ENCODE measurements around the gene ZBTB42. TPM values are rescaled to one million over a fixed set of nuclear protein-coding genes. Genes with fewer than 3 reads are reported as not detected.

The ZBTB42 gene
- total and polyA plus RNA-seq, 2 of the 4 experiments (the other 2 are of a cell fraction): 1.3 to 2.3 TPM

- H2BK5ac ChIP-seq (ENCODE audit: low read depth, low read length, poor library complexity, severe bottlenecking): no peak overlapping the region
- no peaks in the 10 kb centered on the region for H3K36me3 ChIP-seq (ENCODE audit: control insufficient read depth, insufficient read depth, low read length)
- H3K27me3 ChIP-seq (ENCODE audit: control insufficient read depth, insufficient read depth, low read length): no peaks in the 10 kb centered on the region
- POLR2A ChIA-PET (ENCODE audit: unreplicated experiment): no interaction called here
- H4K20me1 ChIP-seq (ENCODE audit: insufficient read depth, low read length): no peaks in the 10 kb centered on the region
- H2AK5ac ChIP-seq (ENCODE audit: low read depth, low read length): no peak overlapping the region
- no peak overlapping the region for H3K27ac ChIP-seq (ENCODE audit: insufficient read depth, low read length)
- peaks cover 4% of the 10 kb centered on the region for H3K4me1 ChIP-seq (ENCODE audit: control insufficient read depth, insufficient read depth, low read length)
- no peak overlapping the region for H3K14ac ChIP-seq (replicated peaks; ENCODE audit: low read depth, low read length)
- H3K9me3 ChIP-seq (ENCODE audit: control insufficient read depth, insufficient read depth, low read length): no peaks in the 10 kb centered on the region
- peaks cover 17 to 38% of the 10 kb centered on the region in 2 experiments for H3K79me1 ChIP-seq (ENCODE audit: low read depth in 1 of 2, low read length in 2 of 2)
- DNase-seq (no peak), ATAC-seq (ENCODE audit: low read depth) (no peak)
- H2BK20ac ChIP-seq (ENCODE audit: low read depth, low read length): no peak overlapping the region
- no peak overlapping the region for H4K5ac ChIP-seq (ENCODE audit: low read depth, low read length)
- no peak overlapping the region for H3K18ac ChIP-seq (ENCODE audit: low read depth, low read length)
- H4K8ac ChIP-seq (ENCODE audit: low read depth in 2 of 2, low read length in 2 of 2): no peak overlapping the region
- H2AFZ ChIP-seq (replicated peaks; ENCODE audit: low read length, poor library complexity): no peak overlapping the region
- dilution Hi-C loops (cut with HindIII; ENCODE audit: low sequenced_read_pairs, unreplicated experiment) (no loop called here), in situ Hi-C loops (cut with MboI; ENCODE audit: low sequenced_read_pairs) (no loop called here), intact Hi-C loops (cut with micrococcal nuclease) (no loop called here)
- H2BK15ac ChIP-seq (ENCODE audit: low read depth, low read length): no peak overlapping the region
- no peak overlapping the region for H3K4me2 ChIP-seq (ENCODE audit: low read depth, low read length)
- H3K9me1 ChIP-seq (ENCODE audit: insufficient read depth, low read length): 0 out of 2 replicates have a peak, but pooled peaks cover 3% of the 10 kb centered on the region
- H4K91ac ChIP-seq (ENCODE audit: insufficient read depth, low read depth, low read length): no peak overlapping the region
- H3K23ac ChIP-seq (ENCODE audit: low read depth, low read length): no peak overlapping the region
- CTCF ChIA-PET: no interaction called here
- TF ChIP-seq CHD1 (IDR thresholded peaks at IDR 0.05; ENCODE audit: low read depth, low read length) (no peak), CEBPB (IDR thresholded peaks at IDR 0.05; ENCODE audit: low read depth, low read length) (no peak), MAFK (IDR thresholded peaks at IDR 0.05; ENCODE audit: low read depth, low read length) (no peak), CTCF (conservative IDR thresholded peaks at IDR 0.05; ENCODE audit: low read depth, low read length) (no peak)
- H3K4ac ChIP-seq (ENCODE audit: low read depth, low read length): no peak overlapping the region
- WGBS, 2 experiments (ENCODE audit: extremely low coverage in 2 of 2, insufficient read length in 1 of 2): 92% methylated on average over 4 of the region's 8 CpGs; no CpG with 5 or more reads in 1 of the 2 experiments
- no peak overlapping the region for H3K9ac ChIP-seq (ENCODE audit: low read depth, low read length)
- BruUV-seq (replicated peaks): no TSS peak
- no peak overlapping the region for H3K56ac ChIP-seq (ENCODE audit: extremely low read depth, insufficient read depth, low read length)
- no peak overlapping the region for H3K4me3 ChIP-seq (ENCODE audit: insufficient read depth, low read depth, low read length)
- H2AK9ac ChIP-seq (replicated peaks; ENCODE audit: low read depth, low read length, poor library complexity): no peak overlapping the region
- no peak overlapping the region for H2BK120ac ChIP-seq (ENCODE audit: low read depth, low read length)
Observed at GRCh38 chr14:104817930-104818713, 17.2 kb downstream of the ZBTB42 start.
